Activated B cell treated with CpG ODN at 0.5 μM for 24 hours (primary cell): Measurements from ENCODE around the gene ZNF443. TPM values are rescaled to one million over a fixed set of nuclear protein-coding genes. Genes with fewer than 3 reads are reported as not detected.

Experiments used
- ATAC-seq: fragments of 200-7000 bp; cut with Tn5 transposase; one replicate; pipeline ENCODE4 v1.10.0; 2021; ENCODE audit warnings: low read depth, mild to moderate bottlenecking, moderate library complexity
- CTCF ChIA-PET: fragments of 350-600 bp; sonication (Branson Sonifier 250); formaldehyde crosslinking; loops from one replicate; lab custom pipeline; 2021; ENCODE audit warnings: antibody characterized with exemption; lab: Charles Lee
- POLR2A ChIA-PET: fragments of 350-600 bp; sonication (Branson Sonifier 250); formaldehyde crosslinking; loops from one replicate; lab custom pipeline; 2021; ENCODE audit warnings: antibody characterized with exemption; lab: Charles Lee
- DNase-seq: peaks from one replicate; pipeline ENCODE4 v3.0.0; 2022
- H3K27ac Mint-ChIP-seq: one replicate; pipeline ENCODE4 v1.8.0; 2020; ENCODE audit warnings: mixed read lengths
- H3K27me3 Mint-ChIP-seq: one replicate; pipeline ENCODE4 v1.8.0; 2021; ENCODE audit warnings: mixed read lengths
- H3K36me3 Mint-ChIP-seq: one replicate; pipeline ENCODE4 v1.8.0; 2021; ENCODE audit warnings: low read depth, mixed read lengths
- H3K4me1 Mint-ChIP-seq: one replicate; pipeline ENCODE4 v1.8.0; 2021; ENCODE audit warnings: mixed read lengths
- H3K4me3 Mint-ChIP-seq: one replicate; pipeline ENCODE4 v1.8.0; 2020; ENCODE audit warnings: mild to moderate bottlenecking, mixed read lengths
- H3K9me3 Mint-ChIP-seq: one replicate; pipeline ENCODE4 v1.8.0; 2020; ENCODE audit warnings: mixed read lengths
- intact Hi-C: fragments of 100-400 bp; cut with micrococcal nuclease; formaldehyde crosslinking; loops from one replicate; pipeline ENCODE4 v1.15.1; 2024
- total RNA-seq: library from RNA; stranded (reverse); gene quantifications from 2 replicates; pipeline ENCODE4 v1.2.3, GENCODE V29; 2022
- TF ChIP-seq, protein P1 (sequence below): fragments of 200-600 bp; IDR thresholded peaks from one replicate; pipeline ENCODE4 v1.8.0; 2022; ENCODE audit warnings: antibody characterized with exemption, mild to moderate bottlenecking

The ZNF443 gene
- total RNA-seq, 1 donor from 2014 or later = 3.5 TPM

GRCh38 chr19:12379732-12380443 lies 60.9 kb downstream of the ZNF443 start:
- H3K27ac Mint-ChIP-seq = no peak overlapping the region
- POLR2A ChIA-PET = interaction anchor here (0.6 kb wide), 1 partner anchor 141 kb away, joined by 7 read pairs; no protein-coding TSS in a partner anchor
- H3K4me1 Mint-ChIP-seq = peaks cover 9% of the 10 kb centered on the region
- DNase-seq (no peak), ATAC-seq (no peak)
- no peaks in the 10 kb centered on the region for H3K27me3 Mint-ChIP-seq
- intact Hi-C loops = no loop called here
- H3K9me3 Mint-ChIP-seq = peaks cover 33% of the 10 kb centered on the region
- H3K4me3 Mint-ChIP-seq = no peak overlapping the region
- CTCF ChIA-PET = no interaction called here
- H3K36me3 Mint-ChIP-seq = peaks cover 60% of the 10 kb centered on the region
- TF ChIP-seq, protein P1, sequence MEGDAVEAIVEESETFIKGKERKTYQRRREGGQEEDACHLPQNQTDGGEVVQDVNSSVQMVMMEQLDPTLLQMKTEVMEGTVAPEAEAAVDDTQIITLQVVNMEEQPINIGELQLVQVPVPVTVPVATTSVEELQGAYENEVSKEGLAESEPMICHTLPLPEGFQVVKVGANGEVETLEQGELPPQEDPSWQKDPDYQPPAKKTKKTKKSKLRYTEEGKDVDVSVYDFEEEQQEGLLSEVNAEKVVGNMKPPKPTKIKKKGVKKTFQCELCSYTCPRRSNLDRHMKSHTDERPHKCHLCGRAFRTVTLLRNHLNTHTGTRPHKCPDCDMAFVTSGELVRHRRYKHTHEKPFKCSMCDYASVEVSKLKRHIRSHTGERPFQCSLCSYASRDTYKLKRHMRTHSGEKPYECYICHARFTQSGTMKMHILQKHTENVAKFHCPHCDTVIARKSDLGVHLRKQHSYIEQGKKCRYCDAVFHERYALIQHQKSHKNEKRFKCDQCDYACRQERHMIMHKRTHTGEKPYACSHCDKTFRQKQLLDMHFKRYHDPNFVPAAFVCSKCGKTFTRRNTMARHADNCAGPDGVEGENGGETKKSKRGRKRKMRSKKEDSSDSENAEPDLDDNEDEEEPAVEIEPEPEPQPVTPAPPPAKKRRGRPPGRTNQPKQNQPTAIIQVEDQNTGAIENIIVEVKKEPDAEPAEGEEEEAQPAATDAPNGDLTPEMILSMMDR = no peak

Other genes with a start within 250 kb of the ZNF443 start
- gene ZNF44, start 146.1 kb downstream of the ZNF443 start, total RNA-seq = 20.6 and 26.4 TPM in 2 replicates
- gene ZNF563, start 107.4 kb downstream of the ZNF443 start, total RNA-seq = 3.6 and 3.7 TPM in 2 replicates
- 6.9 and 8.7 TPM in 2 replicates for gene ZNF442, start 75.3 kb downstream of the ZNF443 start, total RNA-seq
- 6.8 and 6.9 TPM in 2 replicates for gene ZNF799, start 39.8 kb downstream of the ZNF443 start, total RNA-seq
- gene ZNF709, start 43.8 kb upstream of the ZNF443 start, total RNA-seq = 4.8 and 6.4 TPM in 2 replicates
- 23.0 and 26.6 TPM in 2 replicates for gene ZNF564, start 110.5 kb upstream of the ZNF443 start, total RNA-seq
- gene ZNF490, start 169.8 kb upstream of the ZNF443 start, total RNA-seq = 15.6 TPM in 2 replicates
- gene ZNF791, start 169.9 kb upstream of the ZNF443 start, total RNA-seq = 37.5 and 46.1 TPM in 2 replicates
- gene MAN2B1, start 225.7 kb upstream of the ZNF443 start, total RNA-seq = 251 and 291 TPM in 2 replicates
- gene WDR83, start 225.8 kb upstream of the ZNF443 start, total RNA-seq = 17.7 and 20.8 TPM in 2 replicates
- 141 and 160 TPM in 2 replicates for gene DHPS, start 240.9 kb upstream of the ZNF443 start, total RNA-seq
- not detected in 2 replicates for gene GNG14, start 247.0 kb upstream of the ZNF443 start, total RNA-seq